SK-N-SH (cell line): ENCODE measurements around the gene GPR152. TPM values are rescaled to one million over a fixed set of nuclear protein-coding genes. Genes with fewer than 3 reads are reported as not detected.
A peak's percentile ranks its signal among the peaks of the same experiment; 100 is the strongest.

Experiments
- CTCF ChIA-PET: fragments of 300-600, 350-600 bp; formaldehyde crosslinking; extraction: SDS; loops from one replicate; lab custom pipeline; 2021; lab: Yijun Ruan, JAX
- POLR2A ChIA-PET: fragments of 350-600 bp; sonication (Branson Sonifier 250); formaldehyde crosslinking; extraction: SDS; loops from one replicate; lab custom pipeline; 2020; ENCODE audit warnings: antibody characterized with exemption, inconsistent platforms; lab: Yijun Ruan, JAX
- DNase-seq: peaks from one replicate; pipeline ENCODE4 v3.0.0; 2012
- H2AFZ ChIP-seq: fragments of 200-600 bp; sonication (generic); 2 replicates; pipeline ENCODE4 v1.8.1; 2016; ENCODE audit warnings: antibody characterized with exemption, mild to moderate bottlenecking, low read depth
- H3F3A ChIP-seq: fragments of 200-600 bp; sonication (generic); replicated peaks from 2 replicates; pipeline ENCODE3; 2016; ENCODE audit warnings: antibody characterized with exemption, mild to moderate bottlenecking; ENCODE audit not compliant: insufficient read depth
- H3K27ac ChIP-seq, 2 experiments: fragments of 200-500 bp in 1 of 2; fragments of 200-600 bp in 1 of 2; sonication (Bioruptor generic) in 1 of 2; sonication (generic), shearing (Covaris generic) in 1 of 2; 2 replicates each; pipeline versions ENCODE4 v1.5.1 to v1.6.1; 2014 to 2016; ENCODE audit warnings: low read depth in 2 of 2, inconsistent platforms in 1 of 2, low read length in 1 of 2, mild to moderate bottlenecking in 1 of 2, mixed read lengths in 1 of 2
- H3K27me3 ChIP-seq: fragments of 200-600 bp; sonication (generic), shearing (Covaris generic); 2 replicates; pipeline ENCODE4 v1.6.1; 2016; ENCODE audit warnings: mixed run types; ENCODE audit not compliant: insufficient read depth
- H3K36me3 ChIP-seq, 2 experiments: fragments of 200-500 bp in 1 of 2; fragments of 200-600 bp in 1 of 2; sonication (Bioruptor generic) in 1 of 2; sonication (generic) in 1 of 2; replicated peaks in 1 of 2; 2 replicates each; pipeline versions ENCODE3 to v1.5.1; 2014 to 2016; ENCODE audit warnings: low read length in 1 of 2, mild to moderate bottlenecking in 1 of 2; ENCODE audit not compliant: insufficient read depth in 2 of 2, control insufficient read depth in 1 of 2
- H3K4me1 ChIP-seq, 2 experiments: fragments of 200-500 bp in 1 of 2; fragments of 200-600 bp in 1 of 2; sonication (Bioruptor generic) in 1 of 2; sonication (generic), shearing (Covaris generic) in 1 of 2; 2 replicates each; pipeline versions ENCODE4 v1.5.1 to v1.6.1; 2014 to 2016; ENCODE audit warnings: low read depth in 1 of 2, low read length in 1 of 2, mixed run types in 1 of 2; ENCODE audit not compliant: insufficient read depth in 2 of 2, control insufficient read depth in 1 of 2
- H3K4me2 ChIP-seq: fragments of 200-600 bp; sonication (generic), shearing (Covaris generic); 2 replicates; pipeline ENCODE4 v1.6.1; 2017; ENCODE audit warnings: mixed run types
- H3K4me3 ChIP-seq, 2 experiments: fragments of 200-500 bp in 1 of 2; fragments of 200-600 bp in 1 of 2; sonication (Bioruptor generic) in 1 of 2; sonication (generic), shearing (Covaris generic) in 1 of 2; 2 replicates each; pipeline versions ENCODE4 v1.5.1 to v1.8.1; 2014 to 2016; ENCODE audit warnings: low read depth in 2 of 2, inconsistent platforms in 1 of 2, low read length in 1 of 2, mild to moderate bottlenecking in 1 of 2, mixed read lengths in 1 of 2, moderate library complexity in 1 of 2
- H3K79me2 ChIP-seq: fragments of 200-600 bp; sonication (generic); 2 replicates; pipeline ENCODE4 v1.8.1; 2017; ENCODE audit warnings: mild to moderate bottlenecking; ENCODE audit not compliant: insufficient read depth
- H3K9ac ChIP-seq: fragments of 200-600 bp; sonication (generic); 2 replicates; pipeline ENCODE4 v1.6.1; 2017; ENCODE audit warnings: mixed run types
- H3K9me2 ChIP-seq: fragments of 200-600 bp; sonication (generic); 2 replicates; pipeline ENCODE4 v1.6.1; 2017; ENCODE audit warnings: mixed run types
- H3K9me3 ChIP-seq: fragments of 200-600 bp; sonication (generic); 2 replicates; pipeline ENCODE4 v1.6.1; 2017; ENCODE audit warnings: mixed run types, mild to moderate bottlenecking, moderate library complexity
- H4K20me1 ChIP-seq: fragments of 200-600 bp; sonication (generic); 2 replicates; pipeline ENCODE4 v1.6.1; 2017; ENCODE audit warnings: mild to moderate bottlenecking, mixed run types; ENCODE audit not compliant: insufficient read depth
- ELF1 ChIP-seq: IDR thresholded peaks from 2 replicates; pipeline ENCODE4 v1.4.0; 2012
- EZH2phosphoT487 ChIP-seq: fragments of 200-600 bp; sonication (generic); IDR thresholded peaks from 2 replicates; pipeline ENCODE4 v1.6.1; 2017; ENCODE audit warnings: low read depth, mixed run types, mild to moderate bottlenecking, antibody characterized with exemption, moderate library complexity, borderline replicate concordance
- FOSL2 ChIP-seq: IDR thresholded peaks from 2 replicates; pipeline ENCODE4 v1.4.0; 2012; ENCODE audit warnings: low read depth, mild to moderate bottlenecking, moderate library complexity, borderline replicate concordance
- FOXM1 ChIP-seq: IDR thresholded peaks from 2 replicates; pipeline ENCODE4 v1.4.0; 2012; ENCODE audit warnings: low read depth, mild to moderate bottlenecking
- NFIC ChIP-seq: IDR thresholded peaks from 2 replicates; pipeline ENCODE4 v1.4.0; 2012; ENCODE audit warnings: borderline replicate concordance
- PBX3 ChIP-seq: IDR thresholded peaks from 2 replicates; pipeline ENCODE4; 2012
- SMC3 ChIP-seq: IDR thresholded peaks from 2 replicates; pipeline ENCODE4 v1.6.1; 2012; ENCODE audit warnings: low read depth, low read length, improper control_type of control experiment
- WGBS: methylation state at CpG from one replicate; pipeline ENCODE4 v1.1.6; 2017; ENCODE audit warnings: low lambda C conversion rate; 5-methylcytosine and 5-hydroxymethylcytosine counted together
- polyA plus RNA-seq, 3 experiments: library from polyadenylated mRNA; depleted of rRNA; stranded (reverse); fragments of >200 nt; gene quantifications; 2 replicates each; pipeline ENCODE4 v1.2.3, GENCODE V29; 2012

The GPR152 gene
- polyA plus RNA-seq, 1 of the 3 experiments (the other 2 are of a cell fraction) = not detected

GRCh38 chr11:67492801-67493547 is 40.4 kb upstream of the GPR152 start:
- Histone ChIP-seq H3K9me3 (no peaks in the 10 kb centered on the region), H3K4me1 (no peaks in the 10 kb centered on the region), H3K4me2 (no peak overlapping the region), H3K9me2 (no peaks in the 10 kb centered on the region), H3K27ac (no peak overlapping the region), H3K36me3 (peaks cover 0 to 44% of the 10 kb centered on the region in 2 experiments), H4K20me1 (no peaks in the 10 kb centered on the region), H3K79me2 (no peaks in the 10 kb centered on the region), H2AFZ (no peak overlapping the region), H3K9ac (no peak overlapping the region), H3K27me3 (no peaks in the 10 kb centered on the region), H3F3A (peaks cover 6% of the 10 kb centered on the region), H3K4me3 (no peak overlapping the region)
- TF ChIP-seq EZH2phosphoT487 (no peak), PBX3 (peak; percentile 6; the same call in 1 of the 2 replicates)
- ChIA-PET POLR2A (no interaction called here), CTCF (interaction anchor here (1.0 to 1.2 kb wide), 2 partner anchors 15 to 101 kb away, joined by 3 read pairs; partner anchors contain the start of genes CDK2AP2 and RAD9A)
- 96% methylated on average over 30 of the region's 46 CpGs for WGBS
- DNase-seq = peak; percentile 47

- Histone ChIP-seq H3K36me3 (peaks cover 0 to 49% of the 10 kb centered on the region in 2 experiments), H3K27ac (no peak overlapping the region), H4K20me1 (no peaks in the 10 kb centered on the region), H2AFZ (no peak overlapping the region), H3K9me2 (no peaks in the 10 kb centered on the region), H3K9me3 (no peaks in the 10 kb centered on the region), H3K79me2 (no peaks in the 10 kb centered on the region), H3K4me2 (no peak overlapping the region), H3K9ac (no peak overlapping the region), H3K27me3 (no peaks in the 10 kb centered on the region), H3K4me3 (no peak overlapping the region), H3F3A (peaks cover 6% of the 10 kb centered on the region), H3K4me1 (no peaks in the 10 kb centered on the region)
- ChIA-PET CTCF (interaction anchor here (1.0 to 1.2 kb wide), 2 partner anchors 16 to 100 kb away, joined by 3 read pairs; partner anchors contain the start of genes CDK2AP2 and RAD9A), POLR2A (no interaction called here)
- 100% methylated on average over 2 of the region's 19 CpGs for WGBS
- no peak for DNase-seq
- TF ChIP-seq FOSL2 = no peak
Measured at GRCh38 chr11:67492069-67492727, 39.7 kb upstream of the GPR152 start.

- ChIA-PET CTCF (no interaction called here), POLR2A (interaction anchor here (1.1 kb wide), 1 partner anchor 8 kb away, joined by 5 read pairs; no protein-coding TSS in a partner anchor)
- no peaks in the 10 kb centered on the region for H3K9me3 ChIP-seq
- H3K36me3 ChIP-seq = peaks cover 0 to 49% of the 10 kb centered on the region in 2 experiments
- H2AFZ ChIP-seq = no peak overlapping the region
- no peak overlapping the region for H3K4me2 ChIP-seq
- DNase-seq = no peak
- H4K20me1 ChIP-seq = no peaks in the 10 kb centered on the region
- no peaks in the 10 kb centered on the region for H3K4me1 ChIP-seq
- H3K79me2 ChIP-seq = no peaks in the 10 kb centered on the region
- no peak overlapping the region for H3K27ac ChIP-seq
- H3K27me3 ChIP-seq = no peaks in the 10 kb centered on the region
- TF ChIP-seq SMC3 (no peak), FOXM1 (no peak), ELF1 (no peak), NFIC (no peak)
- H3K9ac ChIP-seq = no peak overlapping the region
- H3K4me3 ChIP-seq = no peak overlapping the region
- 87% methylated on average over 13 of the region's 24 CpGs for WGBS
- no peaks in the 10 kb centered on the region for H3K9me2 ChIP-seq
- peaks cover 6% of the 10 kb centered on the region for H3F3A ChIP-seq
Measured at GRCh38 chr11:67491276-67492068, 38.9 kb upstream of the GPR152 start.
